ENCODE data around the gene CA10.

DNA sequence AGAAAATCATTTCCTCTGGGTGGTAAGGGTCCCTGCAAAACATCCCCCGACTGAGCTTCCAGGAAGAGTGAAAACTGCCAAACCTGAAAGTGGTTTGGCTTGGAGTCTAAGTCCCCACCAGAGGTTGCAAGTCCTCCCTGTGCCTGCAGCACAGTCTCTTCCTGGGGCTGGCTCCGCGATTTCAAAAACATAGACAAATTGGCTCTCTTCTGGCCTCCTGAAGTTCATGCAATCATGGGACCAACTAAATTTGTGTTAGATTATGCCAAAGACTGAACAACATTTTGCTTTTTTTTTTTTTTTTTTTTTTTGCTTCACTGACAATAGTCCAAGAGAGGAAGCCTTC is 447.9 kb downstream of the CA10 start:
- no peak for TF ChIP-seq POLR2AphosphoS5 (IDR thresholded peaks at IDR 0.05; ENCODE audit: low read depth, low read length)
- no peak for TF ChIP-seq POLR2A (IDR thresholded peaks at IDR 0.05; ENCODE audit: low read depth, low read length)
- no peak for TF ChIP-seq TAF1 (IDR thresholded peaks at IDR 0.05; ENCODE audit: borderline replicate concordance, low read depth, low read length)
